Purkinje cell (primary cell): Measurements from ENCODE around the gene ZNF543. TPM values are rescaled to one million over a fixed set of nuclear protein-coding genes. Genes with fewer than 3 reads are reported as not detected.

ENCODE experiments used
- polyA plus RNA-seq: library from polyadenylated mRNA; unstranded; fragments of >200 nt; fragmentation: Nextera tagmentation; gene quantifications from 2 replicates; pipeline ENCODE4 v1.2.1, GENCODE V29; 2014

ZNF543 gene
- polyA plus RNA-seq = 1.0 and 1.2 TPM in 2 replicates

DNA sequence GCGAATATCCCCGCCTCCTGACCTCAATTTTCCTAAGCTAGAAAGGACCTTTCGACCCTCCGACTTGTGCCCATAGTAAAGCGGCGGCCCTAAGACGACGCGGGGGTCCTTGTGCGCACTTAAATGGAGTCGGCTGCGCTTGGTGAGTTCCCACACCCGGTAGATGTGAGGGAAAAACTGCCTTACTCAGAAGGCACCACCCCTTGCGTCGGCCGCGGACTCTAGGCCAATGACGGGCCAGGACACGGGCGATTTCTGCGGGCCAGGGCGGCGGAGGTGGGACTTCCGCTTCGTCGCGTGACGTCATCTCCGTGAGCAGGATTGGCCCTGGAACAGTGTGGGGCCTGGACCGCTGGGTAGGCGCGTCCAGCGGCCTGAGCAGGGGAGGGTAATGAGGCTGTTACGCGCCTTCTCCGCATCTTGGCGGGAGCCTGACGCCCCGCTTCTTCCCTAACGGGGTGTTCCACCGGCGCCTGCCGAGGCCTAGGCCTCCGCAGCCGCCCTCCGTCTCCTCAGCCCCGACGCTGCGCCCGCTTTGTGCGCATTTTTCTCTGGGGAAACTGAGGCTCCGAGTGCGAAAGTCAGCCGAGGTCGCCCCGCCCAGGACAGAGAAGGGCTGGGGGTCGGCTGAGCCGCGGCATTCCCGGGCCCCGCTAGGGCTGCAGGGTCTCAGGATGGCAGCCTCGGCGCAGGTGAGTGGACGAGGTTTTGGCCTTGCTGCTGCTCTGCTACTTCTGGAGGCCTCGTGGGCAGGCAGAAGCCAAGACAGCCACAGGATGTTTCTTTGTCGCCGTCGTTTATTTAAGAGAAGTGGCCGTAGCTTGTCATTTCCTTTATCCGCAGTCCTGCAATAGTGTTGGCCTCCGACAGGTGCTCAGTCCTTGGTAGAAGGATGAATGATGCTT is at the start of gene ZNF543:
Gene ZNF543 (plus strand): TSS at position 293 of the 905 bp plus-strand sequence. CDS start 382 bp downstream, at position 675.

DNA sequence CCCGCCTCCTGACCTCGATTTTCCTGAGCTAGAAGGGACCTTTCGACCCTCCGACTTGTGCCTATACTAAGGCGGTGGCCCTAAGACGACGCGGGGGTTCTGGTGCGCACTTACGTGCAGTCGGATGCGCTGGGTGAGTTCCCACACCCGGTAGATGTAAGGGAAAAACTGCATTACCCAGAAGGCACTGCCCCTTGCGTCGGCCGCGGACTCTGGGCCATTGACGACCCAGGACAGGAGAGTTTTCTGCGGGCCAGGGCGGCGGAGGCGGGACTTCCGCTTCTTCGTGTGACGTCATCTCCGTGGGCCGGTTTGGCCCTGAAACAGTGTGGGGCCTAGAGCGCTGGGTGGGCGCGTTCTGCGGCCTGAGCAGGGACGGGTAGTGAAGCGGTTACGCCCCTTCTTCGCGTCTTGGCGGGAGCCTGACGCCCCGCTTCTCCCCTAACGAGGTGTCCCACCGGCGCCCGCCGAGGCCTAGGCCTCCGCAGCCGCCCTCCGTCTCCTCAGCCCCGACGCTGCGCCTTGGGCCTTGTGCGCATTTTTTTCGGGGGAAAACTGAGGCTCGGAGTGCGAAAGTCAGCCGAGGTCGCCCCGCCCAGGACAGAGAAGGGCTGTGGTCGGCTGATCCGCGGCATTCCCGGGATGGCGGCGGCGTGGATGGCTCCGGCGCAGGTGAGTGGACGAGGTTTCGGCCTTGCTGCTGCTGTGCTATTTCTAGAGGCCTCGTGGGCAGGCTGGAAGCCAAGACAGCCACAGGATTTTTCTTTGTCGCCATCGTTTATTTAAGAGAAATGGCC is 39.9 kb upstream of the ZNF543 start, which contains the start of gene ZNF460:
Gene ZNF460 (plus strand): TSS at position 321 of the 797 bp plus-strand sequence. CDS start 322 bp downstream, at position 643.

DNA sequence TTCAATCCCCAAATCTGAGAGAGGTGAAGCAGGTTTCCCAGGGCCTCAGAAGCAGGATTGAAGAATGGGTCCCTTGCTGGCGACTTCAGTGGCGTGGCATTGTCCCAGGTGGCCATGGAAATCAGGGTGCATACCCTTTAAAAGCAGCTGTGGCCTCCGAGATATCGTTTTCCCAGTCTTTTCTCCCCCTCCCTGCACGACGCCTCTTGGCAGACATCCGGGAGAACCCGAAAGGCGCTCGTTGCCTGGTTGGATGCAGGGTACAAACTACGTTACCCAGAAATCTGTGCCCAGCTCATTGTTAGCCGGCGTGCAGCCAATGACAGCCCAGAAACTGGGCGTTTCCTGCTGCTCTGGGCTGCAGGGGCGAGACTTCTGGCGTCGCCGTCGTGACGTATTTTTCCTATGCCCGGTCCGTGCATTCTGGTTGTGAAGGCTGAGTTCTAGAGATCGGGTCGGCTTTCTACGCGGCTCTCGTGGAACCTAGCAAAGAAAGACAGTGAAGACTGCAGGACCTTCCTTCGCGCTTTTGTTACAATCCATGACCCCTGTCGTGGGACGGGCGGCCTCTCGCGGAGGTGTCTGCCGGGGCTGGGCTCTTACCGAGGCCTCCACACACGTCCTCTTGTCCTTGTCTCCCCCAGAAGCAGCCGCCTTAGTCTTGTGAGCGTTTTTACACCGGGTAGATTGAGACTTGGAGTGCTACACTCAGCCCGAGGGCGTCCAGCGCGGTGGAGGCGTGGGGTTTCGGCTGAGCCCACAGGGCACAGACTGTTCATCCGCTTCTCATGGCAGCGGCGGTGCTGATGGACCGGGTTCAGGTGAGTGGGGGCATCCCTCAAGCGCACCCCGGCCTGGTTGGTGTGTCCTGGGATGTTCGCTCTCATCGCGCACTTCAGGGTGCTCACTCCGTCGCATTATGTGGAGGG is 30.9 kb downstream of the ZNF543 start, which contains the start of gene ZNF304:
Gene ZNF304 (plus strand): TSS at position 395 of the 929 bp plus-strand sequence. CDS start 394 bp downstream, at position 789.

DNA sequence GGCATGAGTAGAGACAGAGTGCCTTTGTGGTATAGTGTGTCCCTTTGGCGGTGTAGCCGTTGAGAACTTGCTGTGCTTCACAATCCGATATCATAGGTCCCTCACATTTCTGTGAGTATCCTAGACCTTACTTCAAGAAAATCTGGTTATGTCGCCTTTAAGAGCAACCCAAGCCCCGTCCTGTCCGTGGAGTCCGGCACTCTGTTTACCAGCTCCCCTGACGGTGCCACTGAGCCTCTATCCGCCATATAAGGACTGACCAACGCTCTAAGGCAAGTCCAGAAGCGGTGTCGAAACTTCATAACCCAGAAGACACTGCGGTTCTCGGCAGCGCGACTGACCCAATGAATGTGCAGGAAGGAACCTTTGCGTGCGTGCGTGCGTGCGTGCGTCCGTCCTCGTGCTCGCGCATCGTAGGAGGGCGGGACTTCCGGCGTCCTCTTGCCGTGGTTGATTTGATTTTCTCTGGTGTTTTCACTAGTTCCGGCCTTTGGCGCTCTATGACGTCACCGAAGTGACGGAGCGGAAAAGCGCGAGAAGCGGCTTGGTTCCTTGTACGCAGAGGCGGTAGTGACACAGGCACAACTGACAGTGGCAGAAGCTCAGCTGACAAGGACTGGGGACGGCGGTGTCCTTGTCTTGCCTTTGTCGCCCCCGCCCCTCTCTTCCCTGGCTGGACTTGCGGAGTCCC is 42.9 kb downstream of the ZNF543 start, which contains the start of the genes TRAPPC2B and ZNF547:
Gene TRAPPC2B (plus strand): TSS at position 555 of the 691 bp plus-strand sequence. CDS start 1,283 bp downstream, outside the sequence.
Gene ZNF547 (plus strand): TSS at position 555 of the 691 bp plus-strand sequence. CDS start 5,005 bp downstream, outside the sequence.

Other genes with a start within 250 kb of the ZNF543 start
- not detected in 2 replicates for gene USP29, start 200.5 kb upstream of the ZNF543 start, polyA plus RNA-seq
- gene ZIM3, start 175.3 kb upstream of the ZNF543 start, polyA plus RNA-seq = not detected in 2 replicates
- gene DUXA, start 153.0 kb upstream of the ZNF543 start, polyA plus RNA-seq = not detected in 2 replicates
- gene ZNF264, start 129.0 kb upstream of the ZNF543 start, polyA plus RNA-seq = 1.1 and 1.4 TPM in 2 replicates
- 1.0 and 7.8 TPM in 2 replicates for gene AURKC, start 89.4 kb upstream of the ZNF543 start, polyA plus RNA-seq
- gene ZNF805, start 79.8 kb upstream of the ZNF543 start, polyA plus RNA-seq = 1.0 and 2.1 TPM in 2 replicates
- gene ZNF460, start 40.0 kb upstream of the ZNF543 start, polyA plus RNA-seq = 6.3 and 9.1 TPM in 2 replicates
- gene ZNF304, start 30.8 kb downstream of the ZNF543 start, polyA plus RNA-seq = 1.7 and 3.0 TPM in 2 replicates
- gene TRAPPC2B, start 43.1 kb downstream of the ZNF543 start, polyA plus RNA-seq = 115 and 174 TPM in 2 replicates
- 7.0 and 8.8 TPM in 2 replicates for gene ZNF547, start 43.1 kb downstream of the ZNF543 start, polyA plus RNA-seq
- 0.88 and 1.4 TPM in 2 replicates for gene ZNF548, start 69.4 kb downstream of the ZNF543 start, polyA plus RNA-seq
- 3.6 and 9.0 TPM in 2 replicates for gene ZNF17, start 90.7 kb downstream of the ZNF543 start, polyA plus RNA-seq
- 6.2 and 14.8 TPM in 2 replicates for gene ZNF749, start 114.9 kb downstream of the ZNF543 start, polyA plus RNA-seq
- gene VN1R1, start 136.7 kb downstream of the ZNF543 start, polyA plus RNA-seq = 1.3 and 2.1 TPM in 2 replicates
- gene ZNF772, start 157.1 kb downstream of the ZNF543 start, polyA plus RNA-seq = 3.0 and 6.0 TPM in 2 replicates
- gene ZNF419, start 167.3 kb downstream of the ZNF543 start, polyA plus RNA-seq = 2.4 and 7.4 TPM in 2 replicates
- 1.4 and 4.0 TPM in 2 replicates for gene ZNF773, start 179.5 kb downstream of the ZNF543 start, polyA plus RNA-seq
- 2.5 and 3.0 TPM in 2 replicates for gene ZNF549, start 206.9 kb downstream of the ZNF543 start, polyA plus RNA-seq
- gene ZNF550, start 239.4 kb downstream of the ZNF543 start, polyA plus RNA-seq = 3.2 and 4.0 TPM in 2 replicates